ENCODE results near the gene CAV1.

DNA sequence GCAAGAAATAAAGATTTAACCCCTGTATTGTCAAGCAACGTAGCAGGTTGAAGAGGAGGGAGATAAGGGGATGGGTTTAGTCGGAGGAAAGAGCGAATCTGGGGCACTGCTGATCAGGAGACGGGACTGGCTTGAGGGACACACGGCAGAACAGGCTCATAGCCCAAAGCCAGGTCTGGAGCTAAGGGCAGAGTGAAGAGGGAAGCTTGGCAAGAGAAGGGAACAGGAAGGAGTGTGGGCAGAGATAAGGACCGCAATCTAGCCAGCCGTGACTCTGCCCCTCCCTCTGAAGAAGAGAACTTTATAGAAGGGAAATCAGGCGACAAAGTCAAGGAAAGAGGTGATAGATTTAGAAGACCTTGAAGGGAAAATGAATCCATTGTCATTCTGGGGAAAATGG is 67.6 kb downstream of the CAV1 start:
- TF ChIP-seq, protein P1, sequence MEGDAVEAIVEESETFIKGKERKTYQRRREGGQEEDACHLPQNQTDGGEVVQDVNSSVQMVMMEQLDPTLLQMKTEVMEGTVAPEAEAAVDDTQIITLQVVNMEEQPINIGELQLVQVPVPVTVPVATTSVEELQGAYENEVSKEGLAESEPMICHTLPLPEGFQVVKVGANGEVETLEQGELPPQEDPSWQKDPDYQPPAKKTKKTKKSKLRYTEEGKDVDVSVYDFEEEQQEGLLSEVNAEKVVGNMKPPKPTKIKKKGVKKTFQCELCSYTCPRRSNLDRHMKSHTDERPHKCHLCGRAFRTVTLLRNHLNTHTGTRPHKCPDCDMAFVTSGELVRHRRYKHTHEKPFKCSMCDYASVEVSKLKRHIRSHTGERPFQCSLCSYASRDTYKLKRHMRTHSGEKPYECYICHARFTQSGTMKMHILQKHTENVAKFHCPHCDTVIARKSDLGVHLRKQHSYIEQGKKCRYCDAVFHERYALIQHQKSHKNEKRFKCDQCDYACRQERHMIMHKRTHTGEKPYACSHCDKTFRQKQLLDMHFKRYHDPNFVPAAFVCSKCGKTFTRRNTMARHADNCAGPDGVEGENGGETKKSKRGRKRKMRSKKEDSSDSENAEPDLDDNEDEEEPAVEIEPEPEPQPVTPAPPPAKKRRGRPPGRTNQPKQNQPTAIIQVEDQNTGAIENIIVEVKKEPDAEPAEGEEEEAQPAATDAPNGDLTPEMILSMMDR (IDR thresholded peaks at IDR 0.05; ENCODE audit: low read depth, low read length), result no peak
- TF ChIP-seq POLR2A (IDR thresholded peaks at IDR 0.05; ENCODE audit: extremely low read depth, insufficient read length), result no peak
